ENCODE measurements around the gene RPLP1. TPM values are rescaled to one million over a fixed set of nuclear protein-coding genes. Genes with fewer than 3 reads are reported as not detected.

Gene RPLP1
- total RNA-seq = 55.3 and 60.4 TPM in 2 replicates

GRCh38 chr15:69452692-69453521 lies at the start of gene RPLP1:
RPLP1 (plus strand) TSS chr15:69452818; CDS start chr15:69452949, 131 bp downstream.

GRCh38 chr15:69413822-69414700 lies 38.6 kb upstream of the RPLP1 start, which contains the start of gene KIF23:
KIF23 (plus strand) TSS chr15:69414349; CDS start chr15:69414466, 117 bp downstream.

Other genes starting within 250 kb of the RPLP1 start
- gene PAQR5, start 153.9 kb upstream of the RPLP1 start, total RNA-seq = 0.28 and 0.36 TPM in 2 replicates
- gene KIF23, start 38.5 kb upstream of the RPLP1 start, total RNA-seq = 18.1 and 39.0 TPM in 2 replicates